GM18511 (cell line): Measurements from ENCODE around the gene CCAR1.
"Not testable (repeated sequence)": the region's sequence is repeated elsewhere in the genome, so short reads cannot be mapped to it uniquely, and the experiment has no call there.

Experiments used
- ATAC-seq: cut with Tn5 transposase; IDR thresholded peaks from one replicate; pipeline ENCODE4 v1.9.1; 2021; ENCODE audit warnings: mild to moderate bottlenecking, moderate library complexity; ENCODE audit not compliant: unreplicated experiment

CCAR1 gene

DNA sequence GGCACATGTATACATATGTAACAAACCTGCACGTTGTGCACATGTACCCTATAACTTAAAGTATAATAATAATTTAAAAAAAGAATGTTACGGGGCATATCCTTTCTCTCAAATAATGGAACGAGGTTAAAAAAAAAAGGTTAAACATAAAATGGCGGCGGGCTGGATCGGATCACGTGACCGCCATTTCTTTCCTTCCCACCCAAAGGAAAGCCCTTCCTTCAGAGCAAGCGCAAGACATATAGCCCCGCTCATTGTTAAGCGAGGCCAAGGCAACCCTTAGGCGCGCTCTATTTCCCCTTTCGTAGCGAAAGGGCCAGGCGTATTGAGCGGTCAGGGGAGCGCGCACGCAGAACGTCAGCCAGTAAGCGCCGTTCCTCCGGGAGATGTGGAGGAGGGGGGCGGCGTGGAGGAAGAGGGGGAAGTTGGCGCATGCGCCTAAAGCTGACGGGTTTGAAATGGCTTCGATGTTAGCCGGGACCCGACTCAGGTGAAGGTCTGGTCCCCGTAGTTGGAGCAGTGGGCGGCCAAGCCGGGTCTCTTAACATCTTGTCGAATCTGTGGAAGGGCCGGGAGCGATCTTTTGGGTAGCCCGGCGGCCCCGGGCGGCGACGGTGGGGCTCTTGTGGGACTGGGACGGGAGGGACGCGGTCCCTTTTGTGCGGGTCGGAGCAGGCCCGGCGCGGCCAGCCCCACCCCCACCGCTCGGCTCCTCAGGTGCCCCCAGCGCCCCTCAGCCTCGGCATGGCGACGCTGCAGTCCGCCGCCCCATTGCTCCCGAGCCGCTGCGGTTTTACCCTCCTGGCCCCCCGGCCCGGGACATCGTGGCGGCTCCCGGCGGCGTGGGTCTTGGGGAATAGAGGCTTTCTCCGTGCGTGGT lies at the start of gene CCAR1:
TSS of gene CCAR1 (plus strand) at position 447 of the 880 bp plus-strand sequence. CDS start 1,266 bp downstream, outside the sequence.
- ATAC-seq = peak; percentile 100

DNA sequence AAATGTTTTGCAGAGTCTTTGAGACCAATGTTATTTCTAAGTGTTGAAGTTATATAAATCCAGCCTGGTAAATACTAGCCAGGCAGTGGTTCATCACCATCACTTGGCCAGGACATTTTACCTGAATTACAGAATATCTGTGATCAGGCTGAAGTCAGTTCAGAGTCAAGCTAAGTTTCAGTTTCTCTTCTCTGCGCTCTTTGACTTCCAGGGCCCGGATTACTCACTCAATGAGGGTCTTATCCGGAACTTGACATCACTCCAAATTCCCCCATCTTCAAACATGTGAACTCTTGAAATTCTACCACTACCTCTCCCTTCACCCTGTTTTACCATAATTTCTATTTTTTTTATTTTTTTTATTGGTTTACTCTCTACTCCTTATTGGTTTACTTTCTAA lies 36.6 kb upstream of the CCAR1 start:
- peak; percentile 64 for ATAC-seq

GRCh38 chr10:68696018-68696417 lies 25.0 kb upstream of the CCAR1 start:
- no peak for ATAC-seq

DNA sequence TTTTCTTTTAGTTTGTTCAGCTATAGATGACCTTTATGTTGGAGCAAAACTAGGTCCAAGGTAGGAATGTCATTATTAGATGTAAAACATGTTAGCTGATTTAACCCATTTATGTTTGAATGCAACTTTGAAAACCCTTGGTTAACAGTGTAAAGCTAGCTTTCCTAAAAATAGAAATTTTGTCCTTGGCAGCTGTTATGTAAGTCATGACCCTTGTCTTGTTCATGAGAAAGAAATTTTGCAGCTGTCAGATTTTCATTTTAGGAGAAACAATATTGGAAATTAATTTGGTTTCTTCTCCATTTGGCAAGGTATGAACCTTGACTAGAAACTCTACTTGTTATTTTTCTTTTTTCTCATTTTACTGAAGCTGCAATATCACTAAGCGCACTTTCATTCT lies 23.9 kb upstream of the CCAR1 start:
- ATAC-seq = no peak

DNA sequence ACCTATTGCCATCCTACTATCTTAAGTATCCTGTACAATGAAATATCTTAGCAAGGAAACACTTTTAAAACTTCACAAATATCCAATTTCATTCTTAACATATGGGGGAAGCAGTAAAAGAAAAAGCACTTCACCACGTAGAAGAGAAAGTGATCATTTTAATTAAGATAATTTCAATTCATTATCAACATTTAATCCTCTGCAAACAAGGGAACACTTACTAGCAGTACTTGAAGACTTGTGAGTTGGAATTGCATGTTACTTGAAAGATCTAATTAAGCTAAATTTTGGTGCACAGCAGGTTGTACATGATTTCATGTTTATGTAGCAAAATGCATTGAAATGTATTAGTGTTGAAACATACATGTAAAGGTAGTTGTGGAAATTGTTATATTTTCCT lies 20.8 kb upstream of the CCAR1 start:
- no peak for ATAC-seq

GRCh38 chr10:68705548-68705947 lies 15.5 kb upstream of the CCAR1 start:
- ATAC-seq = no peak

- not testable (repeated sequence) for ATAC-seq
Observed at GRCh38 chr10:68708987-68709386, 12.1 kb upstream of the CCAR1 start.

DNA sequence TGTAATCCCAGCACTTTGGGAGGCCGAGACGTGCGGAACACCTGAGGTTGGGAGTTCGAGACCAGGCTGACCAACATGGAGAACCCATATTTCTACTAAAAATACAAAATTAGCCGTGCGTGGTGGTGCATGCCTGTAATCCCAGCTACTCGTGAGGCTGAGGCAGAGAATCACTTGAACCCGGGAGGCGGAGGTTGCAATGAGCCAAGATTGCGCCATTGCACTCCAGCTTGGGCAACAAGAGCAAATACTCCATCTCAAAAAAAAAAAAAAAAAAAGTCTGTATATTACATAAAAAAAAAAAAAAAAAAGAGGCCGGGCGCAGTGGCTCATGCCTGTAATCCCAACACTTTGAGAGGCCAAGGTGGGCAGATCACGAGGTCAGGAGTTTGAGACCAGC lies 8.0 kb upstream of the CCAR1 start:
- ATAC-seq = not testable (repeated sequence)

DNA sequence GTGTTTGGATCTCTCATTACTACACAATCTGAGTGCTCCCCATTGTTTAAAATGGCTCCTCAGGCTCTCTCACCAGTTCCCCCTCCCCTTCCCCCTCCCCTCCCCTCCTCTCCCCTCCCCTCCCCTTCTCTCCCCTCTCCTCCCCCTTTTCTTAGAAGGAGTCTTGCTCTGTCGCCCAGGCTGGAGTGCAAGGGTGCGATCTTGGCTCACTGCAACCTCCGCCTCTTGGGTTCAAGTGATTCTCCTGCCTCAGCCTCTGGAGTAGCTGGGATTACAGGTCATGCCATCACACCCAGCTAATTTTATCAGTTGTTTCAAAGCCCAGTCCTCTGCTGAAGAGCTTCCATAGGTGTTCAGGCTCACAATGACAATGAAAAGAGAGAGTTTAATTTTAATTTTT lies 3.6 kb upstream of the CCAR1 start:
- no peak for ATAC-seq

DNA sequence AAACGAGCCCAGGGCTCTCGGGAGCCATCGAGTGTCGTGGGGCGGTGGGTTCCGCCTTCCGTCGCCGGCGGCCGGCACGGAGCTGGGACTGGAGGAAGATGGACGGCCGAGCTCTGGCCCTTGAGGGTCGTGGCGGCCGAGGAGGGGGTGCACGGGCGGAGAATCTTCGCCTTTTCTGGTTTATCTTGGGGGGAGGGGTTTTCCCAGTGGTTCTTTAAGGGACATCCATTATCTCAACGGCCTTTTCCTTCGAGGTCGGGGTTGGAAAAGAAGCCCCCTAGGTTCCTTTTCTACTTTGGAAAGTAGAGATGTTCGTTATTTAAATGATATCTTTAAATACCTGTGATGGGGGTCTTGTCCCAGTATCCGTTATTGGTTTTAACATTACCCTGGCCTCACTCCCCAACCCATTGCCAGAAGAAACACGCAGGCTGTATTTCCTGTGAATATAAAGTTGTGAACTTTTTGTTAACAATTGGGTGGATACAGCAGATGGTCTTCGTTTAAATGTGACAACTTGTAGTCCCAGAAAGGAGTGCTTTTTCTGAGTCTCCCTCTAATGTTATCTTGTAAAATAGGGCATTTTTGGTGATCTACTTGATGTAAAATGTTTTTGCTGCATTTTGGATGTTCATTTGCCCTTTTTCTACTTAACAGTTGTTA lies 765 bp downstream of the CCAR1 start:
- ATAC-seq = peak; percentile 19

- ATAC-seq = no peak
Observed at GRCh38 chr10:68725016-68725415, 4.0 kb downstream of the CCAR1 start.

GRCh38 chr10:68727146-68727545 lies 6.1 kb downstream of the CCAR1 start:
- ATAC-seq = no peak

DNA sequence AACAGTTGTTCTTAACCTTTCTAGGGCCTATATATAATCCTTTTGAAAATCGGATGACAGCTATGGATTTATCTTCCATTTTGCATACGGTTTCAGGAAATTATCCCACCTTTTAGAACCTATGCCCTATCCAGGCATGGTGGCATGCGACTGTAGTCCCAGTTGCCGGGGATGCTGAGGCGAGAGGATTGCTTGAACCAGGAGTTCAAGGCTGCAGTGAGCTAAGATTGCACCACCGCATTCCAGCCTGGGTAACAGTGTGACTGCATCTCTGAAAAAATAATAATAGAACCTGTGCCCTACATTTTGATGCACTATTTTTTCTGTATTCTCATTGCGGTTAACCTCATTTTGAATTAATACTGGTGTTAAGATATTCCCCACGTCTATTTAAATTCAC lies 11.6 kb downstream of the CCAR1 start:
- ATAC-seq = no peak

GRCh38 chr10:68734349-68734748 lies 13.3 kb downstream of the CCAR1 start:
- no peak for ATAC-seq

DNA sequence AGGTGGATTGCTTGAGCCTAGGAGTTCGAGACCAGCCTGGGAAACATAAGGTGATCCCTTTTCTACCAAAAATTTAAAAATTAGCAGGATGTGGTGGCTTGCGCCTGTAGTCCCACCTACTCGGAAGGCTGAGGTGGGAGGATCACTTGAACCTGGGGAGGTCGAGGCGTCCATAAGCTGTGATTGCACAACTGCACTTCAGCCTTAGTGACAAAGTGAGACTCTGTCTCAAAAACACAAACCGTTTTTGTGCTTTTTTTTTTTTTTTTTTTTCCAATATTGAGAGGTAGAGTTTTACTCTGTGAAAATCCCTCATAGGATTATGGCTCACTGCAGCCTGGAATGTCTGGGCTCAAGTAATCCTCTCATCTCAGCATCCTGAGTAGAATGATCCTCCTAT lies 14.1 kb downstream of the CCAR1 start:
- no peak for ATAC-seq

DNA sequence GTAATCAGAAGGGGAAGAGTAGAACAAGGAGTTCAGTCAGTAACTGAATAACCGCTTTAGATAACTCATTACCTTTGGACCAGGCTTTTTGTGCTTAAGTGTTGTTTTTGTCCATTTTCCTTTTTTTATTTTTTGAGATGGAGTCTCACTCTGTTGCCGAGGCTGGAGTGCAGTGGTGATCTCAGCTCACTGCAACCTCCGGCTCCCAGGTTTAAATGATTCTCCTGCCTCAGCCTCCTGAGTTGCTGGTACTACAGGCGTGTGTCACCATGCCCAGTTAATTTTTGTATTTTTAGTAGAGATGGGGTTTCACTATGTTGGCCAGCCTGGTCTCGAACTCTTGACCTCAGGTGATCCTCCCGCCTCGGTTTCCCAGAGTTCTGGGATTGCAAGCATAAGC lies 14.7 kb downstream of the CCAR1 start:
- not testable (repeated sequence) for ATAC-seq

DNA sequence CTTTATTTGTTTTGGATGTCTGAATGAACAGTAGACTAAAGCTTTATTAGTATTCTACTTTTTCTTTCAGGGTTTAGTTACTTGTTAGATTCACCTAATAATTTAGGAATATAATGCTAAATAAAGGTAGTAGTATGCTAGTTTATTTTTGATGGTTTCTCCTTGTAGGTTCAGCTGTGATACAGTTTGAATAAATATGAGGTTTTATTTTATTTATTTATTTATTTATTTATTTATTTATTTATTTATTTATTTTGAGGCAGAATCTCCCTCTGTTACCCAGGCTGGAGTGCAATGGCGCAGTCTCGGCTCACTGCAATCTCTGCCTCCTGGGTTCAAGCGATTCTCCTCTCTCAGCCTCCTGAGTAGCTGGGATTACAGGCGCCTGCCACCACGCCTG lies 19.6 kb downstream of the CCAR1 start:
- not testable (repeated sequence) for ATAC-seq

GRCh38 chr10:68742397-68742796 lies 21.4 kb downstream of the CCAR1 start:
- ATAC-seq = no peak

- no peak for ATAC-seq
Observed at GRCh38 chr10:68752711-68753350, 31.8 kb downstream of the CCAR1 start.

DNA sequence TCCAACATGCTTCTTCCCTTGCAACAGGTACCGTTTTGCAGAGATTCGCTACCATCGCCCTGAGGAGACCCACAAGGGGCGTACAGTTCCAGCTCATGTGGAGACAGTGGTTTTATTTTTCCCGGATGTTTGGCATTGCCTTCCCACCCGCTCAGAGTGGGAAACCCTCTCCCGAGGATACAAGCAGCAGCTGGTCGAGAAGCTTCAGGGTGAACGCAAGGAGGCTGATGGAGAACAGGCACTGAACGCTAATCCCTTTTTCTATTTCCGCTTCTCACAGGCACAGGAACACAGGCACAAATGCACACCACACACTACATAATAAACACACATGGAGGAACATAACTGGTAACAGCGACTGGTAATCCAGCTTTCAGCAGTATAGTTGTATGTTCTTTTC lies 35.2 kb downstream of the CCAR1 start:
- ATAC-seq = no peak

DNA sequence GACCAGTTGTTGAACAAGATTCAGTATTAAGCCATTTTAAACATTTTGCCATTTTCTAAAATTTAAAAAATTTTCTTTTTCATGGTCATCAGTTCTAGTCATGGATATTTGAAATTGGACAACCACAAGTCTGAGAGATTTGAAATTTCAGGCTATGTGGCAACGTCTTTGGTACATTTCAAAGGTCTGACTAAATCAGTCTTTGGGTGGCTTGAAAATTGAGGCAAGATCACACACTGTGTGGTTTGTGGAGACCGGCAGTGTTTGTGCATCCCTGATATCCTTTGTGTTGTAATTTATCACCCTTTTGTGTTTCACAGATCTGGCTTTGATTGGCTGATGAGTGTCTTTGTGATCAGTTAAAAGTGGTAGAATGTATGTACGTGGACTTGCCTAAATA lies 35.7 kb downstream of the CCAR1 start:
- no peak for ATAC-seq
